DMS153 treated with DMSO at 0.1 percent for 48 hours (cell line): ENCODE measurements around the gene KRTAP9-7.
"Not testable (repeated sequence)": the region's sequence is repeated elsewhere in the genome, so short reads cannot be mapped to it uniquely, and the experiment has no call there.

Source experiments
- DNase-seq: peaks from one replicate; lab custom pipeline; 2025; ENCODE audit not compliant: unreplicated experiment; lab: John Stamatoyannopoulos, UW

Gene KRTAP9-7, protein sequence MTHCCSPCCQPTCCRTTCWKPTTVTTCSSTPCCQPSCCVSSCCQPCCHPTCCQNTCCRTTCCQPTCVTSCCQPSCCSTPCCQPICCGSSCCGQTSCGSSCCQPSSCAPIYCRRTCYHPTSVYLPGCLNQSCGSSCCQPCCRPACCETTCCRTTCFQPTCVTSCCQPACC

DNA sequence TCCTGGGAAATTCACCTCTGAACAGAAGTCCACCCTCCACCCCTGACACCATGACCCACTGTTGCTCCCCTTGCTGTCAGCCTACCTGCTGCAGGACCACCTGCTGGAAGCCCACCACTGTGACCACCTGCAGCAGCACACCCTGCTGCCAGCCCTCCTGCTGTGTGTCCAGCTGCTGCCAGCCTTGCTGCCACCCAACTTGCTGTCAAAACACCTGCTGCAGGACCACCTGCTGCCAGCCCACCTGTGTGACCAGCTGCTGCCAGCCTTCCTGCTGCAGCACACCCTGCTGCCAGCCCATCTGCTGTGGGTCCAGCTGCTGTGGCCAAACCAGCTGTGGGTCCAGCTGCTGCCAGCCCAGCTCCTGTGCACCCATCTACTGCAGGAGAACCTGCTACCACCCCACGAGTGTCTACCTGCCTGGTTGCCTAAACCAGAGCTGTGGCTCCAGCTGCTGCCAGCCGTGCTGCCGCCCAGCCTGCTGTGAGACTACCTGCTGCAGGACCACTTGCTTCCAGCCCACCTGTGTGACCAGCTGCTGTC is at the start of gene KRTAP9-7:
KRTAP9-7 (plus strand) TSS at position 51 of the 543 bp plus-strand sequence; CDS start at position 51, 0 bp downstream.
- not testable (repeated sequence) for DNase-seq

DNA sequence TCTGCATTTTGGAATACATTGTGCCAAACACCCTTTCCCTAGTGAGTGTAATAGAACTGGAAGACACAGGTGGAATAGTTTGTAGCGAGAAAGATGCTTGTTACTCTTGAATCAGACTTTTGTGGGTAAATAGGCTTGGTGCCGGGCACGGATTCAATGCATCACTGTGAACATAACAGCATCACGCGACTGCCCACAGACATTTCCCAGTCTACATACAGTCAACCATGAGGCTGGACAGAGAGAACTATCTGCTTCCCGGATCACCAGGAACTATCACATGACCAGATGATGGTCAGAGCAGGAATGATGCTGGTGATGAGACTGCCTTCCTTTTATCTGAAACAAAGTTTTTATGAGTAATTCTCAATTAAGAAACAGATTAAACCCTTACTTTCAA is 49.4 kb upstream of the KRTAP9-7 start:
- DNase-seq: no peak

DNA sequence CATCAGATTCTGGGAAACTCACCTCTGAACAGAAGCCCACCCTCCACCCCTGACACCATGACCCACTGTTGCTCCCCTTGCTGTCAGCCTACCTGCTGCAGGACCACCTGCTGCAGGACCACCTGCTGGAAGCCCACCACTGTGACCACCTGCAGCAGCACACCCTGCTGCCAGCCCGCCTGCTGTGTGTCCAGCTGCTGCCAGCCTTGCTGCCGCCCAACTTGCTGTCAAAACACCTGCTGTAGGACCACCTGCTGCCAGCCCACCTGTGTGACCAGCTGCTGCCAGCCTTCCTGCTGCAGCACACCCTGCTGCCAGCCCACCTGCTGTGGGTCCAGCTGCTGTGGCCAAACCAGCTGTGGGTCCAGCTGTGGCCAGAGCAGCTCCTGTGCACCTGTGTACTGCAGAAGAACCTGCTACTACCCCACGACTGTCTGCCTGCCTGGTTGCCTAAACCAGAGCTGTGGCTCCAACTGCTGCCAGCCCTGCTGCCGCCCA is 48.9 kb upstream of the KRTAP9-7 start, which contains the start of gene KRTAP9-2:
KRTAP9-2 (plus strand) TSS at position 51 of the 498 bp plus-strand sequence; CDS start at position 58, 7 bp downstream.
- not testable (repeated sequence) for DNase-seq

DNA sequence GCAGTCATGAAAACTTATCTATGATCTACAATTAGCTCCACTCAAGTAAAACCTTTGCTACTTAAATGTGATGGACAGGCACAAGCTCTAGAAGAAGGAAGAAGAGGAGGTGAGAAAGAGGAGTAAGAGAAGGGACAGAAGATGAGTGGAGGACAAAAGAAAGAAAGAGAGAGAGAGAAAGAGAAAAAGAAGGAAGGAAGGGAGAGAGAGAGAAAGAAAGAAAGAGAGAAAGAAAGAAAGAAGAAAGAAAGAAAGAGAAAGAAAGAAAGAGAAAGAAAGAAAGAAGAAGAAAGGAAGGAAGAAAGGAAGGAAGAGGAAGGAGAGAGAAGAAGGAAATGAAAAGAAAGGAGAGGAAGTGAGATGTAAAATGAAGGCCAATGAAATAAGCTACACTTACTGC is 45.4 kb upstream of the KRTAP9-7 start:
- no peak for DNase-seq

DNA sequence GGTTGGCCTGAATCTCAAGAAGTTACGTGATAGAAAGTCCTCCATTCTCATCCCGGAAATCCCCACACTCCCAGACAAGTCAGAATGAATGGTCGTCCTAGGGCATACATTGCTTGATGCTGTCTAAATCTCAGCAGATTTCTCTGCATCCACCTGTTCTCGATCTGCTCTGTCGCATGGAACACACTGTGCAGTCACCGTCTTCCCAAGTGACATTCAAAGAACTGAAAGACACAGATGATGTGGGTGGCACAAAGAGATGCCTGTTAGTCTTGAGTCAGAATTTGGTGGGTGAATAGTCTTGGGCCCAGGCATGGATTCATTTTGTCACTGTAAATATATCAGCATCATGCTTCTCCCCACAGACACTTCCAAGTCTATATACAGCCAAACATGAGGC is 43.8 kb upstream of the KRTAP9-7 start:
- DNase-seq: no peak

DNA sequence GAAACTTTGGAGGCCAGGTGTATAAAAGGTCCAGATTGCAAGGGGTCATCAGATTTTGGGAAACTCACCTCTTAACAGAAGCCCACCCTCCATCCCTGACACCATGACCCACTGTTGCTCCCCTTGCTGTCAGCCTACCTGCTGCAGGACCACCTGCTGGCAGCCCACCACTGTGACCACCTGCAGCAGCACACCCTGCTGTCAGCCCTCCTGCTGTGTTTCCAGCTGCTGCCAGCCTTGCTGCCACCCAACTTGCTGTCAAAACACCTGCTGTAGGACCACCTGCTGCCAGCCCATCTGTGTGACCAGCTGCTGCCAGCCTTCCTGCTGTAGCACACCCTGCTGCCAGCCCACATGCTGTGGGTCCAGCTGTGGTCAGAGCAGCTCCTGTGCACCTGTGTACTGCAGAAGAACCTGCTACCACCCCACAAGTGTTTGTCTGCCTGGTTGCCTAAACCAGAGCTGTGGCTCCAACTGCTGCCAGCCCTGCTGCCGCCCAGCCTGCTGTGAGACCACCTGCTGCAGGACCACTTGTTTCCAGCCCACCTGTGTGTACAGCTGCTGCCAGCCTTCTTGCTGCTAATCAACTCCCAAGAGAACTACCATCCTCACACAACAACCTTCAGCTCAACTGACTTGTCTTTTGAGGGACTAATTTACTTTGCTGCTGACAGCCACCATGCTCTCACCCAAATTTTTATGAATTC is 42.9 kb upstream of the KRTAP9-7 start, which contains the start of gene KRTAP9-3:
KRTAP9-3 (plus strand) TSS at position 51 of the 707 bp plus-strand sequence; CDS start at position 104, 53 bp downstream.
- not testable (repeated sequence) for DNase-seq

DNA sequence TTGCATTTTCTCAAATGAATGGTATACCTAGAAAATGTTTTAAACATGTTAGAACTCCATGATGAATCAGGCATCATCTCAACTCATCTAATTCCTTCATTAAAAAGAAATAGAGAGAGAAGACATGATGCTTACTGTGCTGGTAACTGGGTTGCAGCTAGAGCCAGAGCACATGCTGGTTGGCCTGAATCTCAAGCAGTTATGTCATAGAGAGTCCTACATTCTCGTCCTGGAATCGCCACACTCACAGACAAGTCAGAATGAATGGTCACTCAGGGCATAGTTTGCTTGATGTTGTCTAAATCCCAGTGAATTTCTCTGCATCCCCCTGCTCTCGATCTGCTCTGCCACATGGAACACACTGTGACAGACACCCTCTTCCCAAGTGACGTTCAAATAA is 38.4 kb upstream of the KRTAP9-7 start:
- not testable (repeated sequence) for DNase-seq

DNA sequence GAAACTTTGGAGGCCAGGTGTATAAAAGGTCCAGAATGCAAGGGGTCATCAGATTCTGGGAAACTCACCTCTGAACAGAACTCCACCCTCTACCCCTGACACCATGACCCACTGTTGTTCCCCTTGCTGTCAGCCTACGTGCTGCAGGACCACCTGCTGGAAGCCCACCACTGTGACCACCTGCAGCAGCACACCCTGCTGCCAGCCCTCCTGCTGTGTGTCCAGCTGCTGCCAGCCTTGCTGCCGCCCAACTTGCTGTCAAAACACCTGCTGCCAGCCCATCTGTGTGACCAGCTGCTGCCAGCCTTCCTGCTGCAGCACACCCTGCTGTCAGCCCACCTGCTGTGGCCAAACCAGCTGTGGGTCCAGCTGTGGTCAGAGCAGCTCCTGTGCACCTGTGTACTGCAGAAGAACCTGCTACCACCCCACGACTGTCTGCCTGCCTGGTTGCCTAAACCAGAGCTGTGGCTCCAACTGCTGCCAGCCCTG is 37.5 kb upstream of the KRTAP9-7 start, which contains the start of gene KRTAP9-8:
KRTAP9-8 (plus strand) TSS at position 51 of the 489 bp plus-strand sequence; CDS start at position 104, 53 bp downstream.
- not testable (repeated sequence) for DNase-seq

DNA sequence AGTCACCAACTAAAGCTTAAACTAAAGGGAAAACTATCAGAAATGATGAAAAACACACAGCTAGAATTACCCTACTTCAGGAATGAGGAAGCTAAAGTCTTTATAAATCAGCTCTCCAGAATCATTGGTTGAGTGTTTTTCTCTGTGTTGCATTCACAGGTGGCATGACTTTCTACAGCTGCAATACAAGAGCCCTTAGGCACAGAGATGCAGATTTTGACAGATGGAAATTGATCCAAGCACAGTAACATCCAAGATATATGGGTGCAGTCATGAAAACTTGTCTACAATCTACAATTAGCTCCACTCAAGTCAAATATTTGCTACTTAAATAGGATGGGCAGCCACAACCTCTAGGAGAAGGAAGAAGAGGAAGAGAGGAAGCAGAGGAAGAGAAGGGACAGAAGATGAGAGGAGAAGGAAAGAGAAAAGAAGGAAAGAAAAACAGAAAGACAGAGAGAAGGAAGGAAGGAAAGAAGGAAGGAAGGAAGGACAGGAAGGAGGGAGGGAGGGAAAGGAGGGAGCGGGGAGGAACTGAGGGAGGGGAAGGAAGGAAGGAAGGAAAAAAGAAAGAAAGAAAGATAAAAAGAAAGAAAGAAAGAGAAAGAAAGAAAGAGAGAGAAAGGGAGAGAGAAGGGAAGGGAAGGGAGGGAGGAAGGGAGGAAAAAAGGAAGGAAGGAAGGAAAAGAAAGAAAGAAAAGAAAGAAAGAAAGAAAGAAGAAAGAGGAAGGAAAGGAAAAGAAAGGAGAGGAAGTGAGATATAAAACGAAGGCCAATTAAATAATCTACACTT is 28.3 kb upstream of the KRTAP9-7 start:
- not testable (repeated sequence) for DNase-seq

DNA sequence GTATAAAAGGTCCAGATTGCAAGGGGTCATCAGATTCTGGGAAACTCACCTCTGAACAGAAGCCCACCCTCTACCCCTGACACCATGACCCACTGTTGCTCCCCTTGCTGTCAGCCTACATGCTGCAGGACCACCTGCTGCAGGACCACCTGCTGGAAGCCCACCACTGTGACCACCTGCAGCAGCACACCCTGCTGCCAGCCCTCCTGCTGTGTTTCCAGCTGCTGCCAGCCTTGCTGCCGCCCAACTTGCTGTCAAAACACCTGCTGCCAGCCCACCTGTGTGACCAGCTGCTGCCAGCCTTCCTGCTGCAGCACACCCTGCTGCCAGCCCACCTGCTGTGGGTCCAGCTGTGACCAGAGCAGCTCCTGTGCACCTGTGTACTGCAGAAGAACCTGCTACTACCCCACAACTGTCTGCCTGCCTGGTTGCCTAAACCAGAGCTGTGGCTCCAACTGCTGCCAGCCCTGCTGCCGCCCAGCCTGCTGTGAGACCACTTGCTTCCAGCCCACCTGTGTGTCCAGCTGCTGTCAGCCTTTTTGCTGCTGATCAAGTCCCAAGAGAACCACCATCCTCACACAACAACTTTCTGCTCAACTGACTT is 25.8 kb upstream of the KRTAP9-7 start, which contains the start of gene KRTAP9-4:
KRTAP9-4 (plus strand) TSS at position 51 of the 604 bp plus-strand sequence; CDS start at position 85, 34 bp downstream.
- not testable (repeated sequence) for DNase-seq

DNA sequence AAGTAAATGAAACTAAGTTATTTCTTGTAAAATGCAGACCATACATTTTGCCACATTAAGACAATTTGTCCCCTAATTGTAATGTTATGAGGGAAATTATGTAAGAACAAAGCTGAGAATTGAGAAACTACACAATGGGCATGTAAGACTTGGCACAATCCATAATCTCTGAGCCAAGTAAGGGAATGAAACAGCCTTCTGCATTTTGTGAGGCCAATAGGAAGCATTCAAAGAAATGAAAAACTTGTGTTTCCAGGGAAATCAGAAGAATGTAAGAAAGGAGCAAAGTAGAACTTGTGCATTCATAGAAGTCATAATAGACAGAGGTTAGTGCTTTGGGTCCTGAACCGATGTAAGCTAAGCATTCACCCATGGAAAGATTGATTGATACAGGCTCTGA is 24.2 kb upstream of the KRTAP9-7 start:
- DNase-seq: no peak

DNA sequence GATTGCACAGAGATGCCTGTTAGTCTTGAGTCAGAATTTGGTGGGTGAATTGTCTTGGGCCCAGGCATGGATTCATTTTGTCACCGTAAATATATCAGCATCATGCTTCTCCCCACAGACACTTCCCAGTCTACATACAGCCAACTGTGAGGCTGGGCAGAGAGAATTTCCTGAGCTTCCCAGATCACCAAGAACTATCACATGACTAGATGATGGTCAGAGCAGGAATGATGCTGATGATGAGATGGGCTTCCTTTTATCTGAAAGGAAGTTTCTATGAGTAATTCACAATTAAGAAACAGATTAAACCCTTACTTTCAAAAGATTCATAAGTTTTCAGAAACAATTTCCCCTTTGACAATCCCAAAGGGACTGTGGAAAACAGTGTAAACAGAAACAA is 20.6 kb upstream of the KRTAP9-7 start:
- DNase-seq: no peak

DNA sequence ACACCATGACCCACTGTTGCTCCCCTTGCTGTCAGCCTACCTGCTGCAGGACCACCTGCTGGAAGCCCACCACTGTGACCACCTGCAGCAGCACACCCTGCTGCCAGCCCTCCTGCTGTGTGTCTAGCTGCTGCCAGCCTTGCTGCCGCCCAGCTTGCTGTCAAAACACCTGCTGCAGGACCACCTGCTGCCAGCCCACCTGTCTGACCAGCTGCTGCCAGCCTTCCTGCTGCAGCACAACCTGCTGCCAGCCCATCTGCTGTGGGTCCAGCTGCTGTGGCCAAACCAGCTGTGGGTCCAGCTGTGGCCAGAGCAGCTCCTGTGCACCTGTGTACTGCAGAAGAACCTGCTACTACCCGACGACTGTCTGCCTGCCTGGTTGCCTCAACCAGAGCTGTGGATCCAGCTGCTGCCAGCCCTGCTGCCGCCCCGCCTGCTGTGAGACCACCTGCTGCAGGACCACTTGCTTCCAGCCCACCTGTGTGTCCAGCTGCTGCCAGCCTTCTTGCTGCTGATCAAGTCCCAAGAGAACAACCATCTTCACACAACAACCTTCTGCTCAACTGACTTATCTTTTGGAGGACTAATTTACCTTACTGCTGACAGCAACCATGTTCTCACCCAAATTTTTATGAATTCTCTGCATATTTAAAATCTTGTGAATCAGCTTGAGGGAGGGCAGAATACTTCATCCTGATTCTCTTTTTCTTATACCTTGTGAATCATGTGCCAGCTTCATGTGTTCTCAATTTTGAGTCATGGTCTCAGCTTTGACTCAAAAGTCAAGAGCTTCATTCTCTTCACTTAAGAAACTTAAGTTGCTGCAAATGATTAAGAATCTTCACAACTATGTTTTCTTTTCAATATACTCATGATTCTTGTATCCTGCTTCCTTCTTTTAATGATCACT is 19.9 kb upstream of the KRTAP9-7 start, which contains the start of gene KRTAP9-9:
KRTAP9-9 (plus strand) TSS at position 4 of the 910 bp plus-strand sequence.
- DNase-seq: not testable (repeated sequence)

DNA sequence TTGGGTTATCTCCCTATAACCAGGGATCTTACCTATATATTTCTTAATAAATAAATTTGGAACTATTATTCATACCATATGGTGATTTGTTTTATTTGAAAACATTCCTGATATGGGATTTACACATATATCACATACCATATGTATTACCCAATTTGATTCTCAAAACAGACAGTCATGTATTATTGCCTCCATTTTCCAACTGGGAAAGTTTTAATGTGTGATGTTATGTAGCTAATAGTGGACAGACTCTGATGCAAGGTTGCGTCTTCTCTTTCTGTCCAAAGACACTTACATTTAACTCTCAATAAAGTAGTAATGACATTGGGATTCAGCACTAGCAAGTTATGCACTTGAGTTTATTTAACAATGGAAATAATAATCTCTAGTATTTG is 19.2 kb upstream of the KRTAP9-7 start:
- no peak for DNase-seq

DNA sequence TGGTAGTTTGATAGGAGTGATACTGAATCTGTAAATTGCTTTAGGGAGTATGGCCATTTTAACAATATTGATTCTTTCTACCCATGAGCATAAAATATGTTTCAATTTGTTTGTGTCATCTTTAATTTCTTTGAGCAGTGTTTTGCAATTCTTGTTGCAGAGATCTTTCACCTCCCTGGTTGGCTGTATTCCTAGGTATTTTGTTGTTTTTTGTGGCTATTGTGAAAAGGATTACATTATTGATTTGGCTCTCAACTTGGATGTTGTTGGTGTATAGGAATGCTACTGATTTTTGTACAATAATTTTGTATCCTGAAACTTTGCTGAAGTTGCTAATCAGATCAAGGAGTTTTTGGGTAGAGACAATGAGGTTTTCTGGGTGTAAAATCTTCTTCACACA is 17.1 kb upstream of the KRTAP9-7 start:
- no peak for DNase-seq

DNA sequence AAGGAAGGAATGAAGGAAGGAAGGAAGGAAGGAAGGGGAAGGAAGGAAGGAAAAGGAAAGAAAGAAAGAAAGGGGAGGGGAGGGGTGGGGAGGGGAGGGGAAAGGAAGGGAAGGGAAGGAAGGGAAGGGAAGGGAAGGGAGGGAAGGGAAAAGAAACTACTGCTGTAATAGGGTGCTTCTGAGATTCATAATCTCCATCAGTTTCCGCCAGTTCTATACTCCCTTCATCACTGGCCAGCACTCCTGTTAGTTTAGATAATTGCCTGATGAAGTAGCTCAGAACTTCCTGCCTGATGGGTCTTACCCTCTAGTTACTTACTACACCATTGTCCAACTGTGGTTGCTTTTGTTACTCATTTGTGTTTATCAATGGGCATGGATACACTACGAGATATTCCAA is 12.3 kb upstream of the KRTAP9-7 start:
- DNase-seq: no peak

DNA sequence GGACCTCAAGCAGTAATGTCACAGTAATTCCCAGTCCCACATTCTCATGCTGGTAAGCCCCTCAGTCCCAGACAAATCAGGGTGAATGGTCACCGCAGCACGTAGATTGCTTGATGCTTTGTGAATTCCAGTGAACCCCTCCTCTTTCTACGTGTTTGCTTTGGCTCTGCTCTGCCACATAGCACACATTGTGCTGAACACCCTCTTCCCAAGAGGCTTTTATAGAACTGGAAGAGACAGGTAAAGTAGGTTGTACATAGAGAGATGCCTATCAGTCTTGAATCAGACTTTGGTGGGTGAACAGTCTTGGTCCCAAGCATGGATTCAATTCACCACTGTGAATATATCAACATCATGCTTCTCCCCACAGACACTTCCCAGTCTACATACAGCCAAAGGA is 10.9 kb upstream of the KRTAP9-7 start:
- DNase-seq: no peak

DNA sequence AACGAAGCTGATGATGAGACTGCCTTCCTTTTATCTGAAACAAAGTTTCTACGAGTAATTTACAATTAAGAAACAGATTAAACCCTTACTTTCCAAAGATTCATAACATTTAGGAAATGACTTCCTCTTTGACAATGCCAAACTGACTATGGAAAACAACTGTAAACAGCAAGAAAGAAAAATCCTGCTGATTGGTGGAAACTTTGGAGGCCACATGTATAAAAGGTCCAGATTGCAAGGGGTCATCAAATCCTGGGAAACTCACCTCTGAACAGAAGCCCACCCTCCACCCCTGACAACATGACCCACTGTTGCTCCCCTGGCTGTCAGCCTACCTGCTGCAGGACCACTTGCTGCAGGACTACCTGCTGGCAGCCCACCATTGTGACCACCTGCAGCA is 10.4 kb upstream of the KRTAP9-7 start, which contains the start of gene KRTAP9-6:
KRTAP9-6 (plus strand) TSS at position 301 of the 400 bp plus-strand sequence; CDS start at position 301, 0 bp downstream.
- DNase-seq: no peak

DNA sequence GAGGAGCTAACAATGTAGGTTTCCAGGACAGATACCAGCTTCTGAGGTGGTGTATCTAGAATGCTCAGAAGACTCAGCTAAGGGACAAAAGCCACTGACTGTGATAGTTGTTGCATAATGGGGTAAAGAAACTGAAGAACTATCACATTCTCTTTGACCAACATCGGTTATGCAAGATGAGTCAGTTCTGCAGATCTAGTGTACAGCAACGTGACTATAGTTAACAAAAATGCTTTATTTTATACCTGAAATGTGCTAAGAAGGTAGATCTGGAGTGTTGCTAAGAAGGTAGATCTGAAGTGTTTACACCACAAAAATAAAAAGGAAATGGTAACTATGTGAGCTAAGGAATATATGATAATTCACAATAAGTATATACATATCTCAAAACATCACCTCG is 7.8 kb upstream of the KRTAP9-7 start:
- no peak for DNase-seq
